GM18502 (cell line): ENCODE measurements around the gene CYSLTR1.
"Not testable (repeated sequence)": the region's sequence is repeated elsewhere in the genome, so short reads cannot be mapped to it uniquely, and the experiment has no call there.

ENCODE experiments used
- ATAC-seq: cut with Tn5 transposase; IDR thresholded peaks from one replicate; pipeline ENCODE4 v1.9.1; 2021; ENCODE audit warnings: mild to moderate bottlenecking; ENCODE audit not compliant: unreplicated experiment, poor library complexity

The CYSLTR1 gene, protein sequence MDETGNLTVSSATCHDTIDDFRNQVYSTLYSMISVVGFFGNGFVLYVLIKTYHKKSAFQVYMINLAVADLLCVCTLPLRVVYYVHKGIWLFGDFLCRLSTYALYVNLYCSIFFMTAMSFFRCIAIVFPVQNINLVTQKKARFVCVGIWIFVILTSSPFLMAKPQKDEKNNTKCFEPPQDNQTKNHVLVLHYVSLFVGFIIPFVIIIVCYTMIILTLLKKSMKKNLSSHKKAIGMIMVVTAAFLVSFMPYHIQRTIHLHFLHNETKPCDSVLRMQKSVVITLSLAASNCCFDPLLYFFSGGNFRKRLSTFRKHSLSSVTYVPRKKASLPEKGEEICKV

DNA sequence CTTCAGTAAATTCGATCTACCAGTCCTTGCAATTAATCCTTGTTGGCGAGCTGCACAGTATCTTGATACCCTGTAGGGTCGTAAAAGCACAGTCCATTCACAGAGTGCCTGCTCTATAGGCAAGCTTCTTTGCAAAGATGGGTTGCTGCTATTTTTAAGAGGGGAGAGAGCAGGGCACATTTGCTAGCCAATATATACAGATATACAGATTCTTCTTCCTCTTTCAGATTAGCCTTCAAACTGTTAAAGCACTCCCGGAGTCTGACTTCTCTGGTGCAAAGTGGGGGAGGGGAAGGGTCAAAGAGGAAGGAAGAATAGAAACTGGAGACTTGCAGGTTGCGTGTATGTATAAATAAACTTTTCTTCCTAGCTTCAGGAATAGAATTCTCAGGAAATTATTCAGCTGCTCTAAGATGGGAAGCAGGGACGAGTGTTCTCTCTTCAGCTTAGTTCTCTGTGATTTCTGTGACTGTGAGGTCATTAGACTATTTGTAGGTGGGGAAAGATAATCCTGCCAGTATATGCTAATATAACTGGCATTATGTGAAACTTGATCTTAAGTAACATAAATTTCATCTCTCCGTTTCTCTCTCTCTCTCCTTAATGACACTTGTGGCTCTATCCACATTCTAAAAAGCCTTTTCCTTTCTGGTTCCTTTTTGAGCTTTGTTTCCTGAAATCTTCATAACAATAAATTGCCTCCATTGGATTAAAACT lies at the start of gene CYSLTR1:
TSS of gene CYSLTR1 (minus strand) at position 242 of the 717 bp plus-strand sequence. CDS start 53,865 bp downstream, outside the sequence.
- ATAC-seq: peak; percentile 52

DNA sequence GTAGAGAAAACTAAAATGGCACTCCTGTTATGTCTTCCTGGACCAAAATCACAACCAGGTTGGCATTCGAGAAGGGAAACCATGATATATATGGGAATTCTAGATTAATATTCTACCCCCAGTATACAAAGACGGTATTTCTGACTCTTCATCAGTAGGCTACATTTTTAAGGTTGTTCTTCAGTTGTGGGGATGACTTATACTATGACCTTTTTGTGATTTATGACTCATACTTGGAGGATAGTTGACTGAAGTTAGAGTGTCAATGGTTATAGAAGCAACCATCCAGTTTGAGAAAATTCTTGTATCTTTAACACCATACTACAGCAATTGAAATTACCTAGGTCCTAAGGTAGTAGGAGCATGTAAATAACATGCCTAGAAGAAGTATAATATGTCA lies 49.8 kb upstream of the CYSLTR1 start:
- no peak for ATAC-seq

DNA sequence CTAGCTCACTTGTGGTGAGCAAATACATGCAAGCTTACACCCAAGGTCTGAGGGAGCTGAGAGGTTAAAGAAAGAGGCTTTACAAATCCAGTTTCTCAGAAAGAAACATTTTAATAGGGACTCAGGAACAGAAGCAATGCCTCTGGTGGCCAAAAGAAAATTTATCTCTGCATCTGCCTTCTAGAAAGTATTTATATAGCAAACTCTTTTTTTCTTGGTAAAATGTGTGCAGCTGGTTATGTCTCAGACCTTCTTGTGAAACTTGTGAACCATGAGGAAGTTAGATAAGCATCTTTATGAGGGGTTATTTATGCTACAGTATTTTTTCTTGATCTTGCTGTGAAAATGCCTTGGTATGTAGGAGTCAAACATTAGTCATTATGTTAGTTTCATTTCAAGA lies 48.5 kb upstream of the CYSLTR1 start:
- peak; percentile 87 for ATAC-seq

DNA sequence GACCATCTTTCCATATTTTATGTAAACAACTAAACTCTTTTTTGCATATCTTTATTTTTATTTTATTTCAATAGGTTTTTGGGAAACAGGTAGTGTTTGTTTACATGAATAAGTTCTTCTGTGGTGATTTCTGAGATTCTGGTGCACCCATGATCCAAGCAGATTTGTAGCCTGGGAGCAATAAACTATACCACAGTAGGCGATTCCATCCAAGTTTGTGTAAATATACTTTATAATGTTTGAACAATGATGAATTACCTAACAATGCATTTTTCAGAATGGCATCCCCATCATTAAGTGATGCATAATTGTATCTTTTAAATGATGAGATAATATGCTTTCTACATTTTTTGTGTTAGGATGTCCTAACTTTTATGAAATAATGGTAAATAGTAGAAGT lies 39.2 kb upstream of the CYSLTR1 start:
- ATAC-seq: no peak

DNA sequence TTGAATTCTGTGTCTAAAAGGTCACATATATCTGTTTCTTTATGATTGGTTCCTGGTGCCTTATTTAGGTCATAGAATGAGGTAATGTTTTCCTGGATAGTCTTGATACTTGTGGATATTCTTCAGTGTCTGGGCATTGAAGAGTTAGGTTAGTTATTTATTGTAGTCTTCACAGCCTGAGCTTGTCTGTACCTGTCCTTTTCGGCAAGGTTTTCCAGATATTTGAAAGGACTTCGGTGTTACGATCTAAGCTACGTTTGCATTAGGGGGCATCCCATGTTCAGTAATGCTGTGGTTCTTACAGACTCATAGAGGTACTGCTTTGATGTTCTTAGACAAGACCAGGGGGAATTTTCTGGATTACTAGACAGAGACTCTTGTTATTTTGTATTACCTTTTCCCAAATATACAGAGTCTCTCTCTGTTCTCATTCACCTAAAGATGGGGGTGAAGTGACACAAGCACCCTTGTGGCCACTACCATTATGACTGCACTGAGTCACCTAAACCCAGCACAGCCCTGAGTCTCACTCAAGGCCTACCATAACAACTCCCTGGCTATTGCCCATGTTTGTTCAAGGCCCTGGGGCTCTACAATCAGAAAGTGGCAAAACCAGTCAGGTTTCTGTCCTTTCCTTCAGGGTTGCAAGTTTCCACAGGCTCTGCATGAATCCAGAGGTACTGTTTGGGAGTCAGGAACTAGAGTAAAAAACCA lies 30.1 kb upstream of the CYSLTR1 start:
- no peak for ATAC-seq

DNA sequence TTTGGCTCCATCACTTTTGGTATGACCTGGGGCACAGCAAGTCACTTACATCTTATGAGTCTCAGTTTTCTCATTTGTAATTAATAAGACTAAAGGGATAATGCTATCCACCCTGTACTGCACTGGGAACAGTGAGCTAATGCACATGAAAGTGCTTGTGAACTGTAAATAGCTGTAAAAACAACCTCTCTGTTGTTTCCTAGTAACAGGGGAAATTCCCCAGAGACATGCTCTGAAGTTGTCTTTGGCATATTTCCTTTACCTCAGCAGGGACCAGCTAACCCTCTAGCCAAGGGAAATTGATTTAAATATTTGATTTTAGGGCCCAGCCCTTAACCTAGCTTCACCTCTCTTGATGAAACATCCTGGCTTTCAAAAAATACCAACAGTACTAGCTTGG lies 6.1 kb upstream of the CYSLTR1 start:
- ATAC-seq: peak; percentile 63

DNA sequence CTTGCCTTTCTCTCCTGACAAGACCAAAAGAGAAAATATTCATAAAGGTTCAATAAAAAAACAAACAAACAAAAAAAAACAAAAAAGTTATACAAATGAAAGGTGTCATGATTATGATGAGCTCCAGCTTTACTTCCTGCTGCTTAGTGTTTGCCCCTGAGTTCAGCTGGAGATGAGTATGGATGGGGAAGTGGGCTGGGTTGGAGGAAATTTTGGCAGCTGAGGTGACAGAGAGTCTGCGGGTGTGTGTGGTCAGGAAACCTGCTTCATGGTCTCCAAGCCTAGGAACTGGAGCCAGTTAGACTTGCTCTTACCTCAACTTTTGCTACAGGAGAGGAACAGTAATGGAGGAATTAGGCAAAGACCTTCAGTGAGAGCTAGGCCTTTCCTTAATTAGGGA lies 4.3 kb upstream of the CYSLTR1 start:
- no peak for ATAC-seq

DNA sequence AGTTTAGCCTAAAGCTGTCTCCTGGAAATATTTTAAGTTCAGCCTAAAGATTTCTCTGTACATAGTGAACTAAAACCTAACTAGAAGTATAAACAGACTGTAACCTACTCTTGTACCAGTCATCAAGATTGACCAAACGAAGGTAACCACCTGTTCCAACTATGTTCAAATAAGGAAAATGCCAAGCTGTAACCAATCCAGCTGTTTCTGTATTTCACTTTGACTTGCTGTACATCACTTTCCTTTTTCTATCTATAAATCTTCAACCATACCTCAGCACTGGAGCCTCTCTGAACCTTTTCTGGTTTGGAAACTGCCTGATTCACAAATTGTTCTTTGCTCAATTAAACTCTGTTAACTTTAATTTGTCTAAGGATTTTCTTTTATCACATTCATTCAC lies 3.1 kb upstream of the CYSLTR1 start:
- peak; percentile 37 for ATAC-seq

DNA sequence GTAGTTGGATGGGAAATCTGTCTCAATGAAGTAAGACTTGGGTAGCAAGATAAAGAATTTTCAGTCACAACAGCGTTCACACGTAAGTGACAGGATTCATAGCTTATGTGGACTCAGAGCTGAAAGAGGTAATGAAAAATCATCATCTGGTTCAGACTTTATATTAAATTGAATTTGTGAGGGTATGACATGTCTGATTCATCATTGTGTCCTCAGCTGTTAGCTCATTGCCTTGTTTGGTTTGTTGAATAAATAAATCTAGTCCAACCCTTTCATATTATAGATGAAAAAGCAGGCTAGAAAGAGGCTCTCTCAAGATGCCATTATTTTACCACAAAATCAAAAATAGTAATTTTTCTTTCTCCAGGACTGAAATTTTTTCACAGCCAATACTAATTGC lies 2.7 kb upstream of the CYSLTR1 start:
- ATAC-seq: no peak

DNA sequence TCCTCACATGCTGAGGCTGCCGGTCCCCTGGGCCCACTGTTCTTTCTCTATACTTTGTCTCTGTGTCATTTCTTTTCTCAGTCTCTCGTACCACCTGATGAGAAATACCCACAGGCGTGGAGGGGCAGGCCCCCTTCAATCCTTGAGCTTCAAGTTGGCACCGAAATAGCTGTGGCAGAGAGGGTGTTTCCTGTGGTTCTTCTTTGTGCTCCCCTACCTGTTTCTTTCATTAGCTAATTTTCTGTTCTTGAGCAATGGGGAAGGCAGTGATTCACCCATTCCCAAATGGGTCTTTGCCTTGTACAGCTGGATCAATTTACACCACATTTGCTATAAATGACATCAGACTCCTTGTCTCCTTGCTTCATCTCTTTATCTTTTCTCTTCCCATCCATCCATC lies 2.1 kb upstream of the CYSLTR1 start:
- ATAC-seq: no peak

DNA sequence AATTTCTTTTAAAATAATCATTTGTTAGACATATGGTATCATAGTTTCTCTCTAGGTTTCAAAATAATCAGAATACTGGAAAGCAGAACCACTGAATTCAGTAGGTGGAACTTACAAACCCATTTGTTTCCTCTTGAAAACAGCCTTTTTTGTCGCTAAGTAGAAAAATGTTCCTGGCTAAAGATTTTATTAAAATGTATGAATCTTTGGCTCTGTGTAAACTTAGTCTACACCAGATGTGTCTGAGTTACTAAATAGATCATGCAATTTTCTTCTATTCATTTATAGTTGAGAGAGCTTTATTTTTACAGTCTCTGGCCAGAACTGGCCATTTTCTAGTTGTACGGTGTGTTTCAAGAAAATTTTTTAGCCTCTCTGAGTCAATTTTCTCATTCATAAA lies 1.0 kb downstream of the CYSLTR1 start:
- no peak for ATAC-seq

DNA sequence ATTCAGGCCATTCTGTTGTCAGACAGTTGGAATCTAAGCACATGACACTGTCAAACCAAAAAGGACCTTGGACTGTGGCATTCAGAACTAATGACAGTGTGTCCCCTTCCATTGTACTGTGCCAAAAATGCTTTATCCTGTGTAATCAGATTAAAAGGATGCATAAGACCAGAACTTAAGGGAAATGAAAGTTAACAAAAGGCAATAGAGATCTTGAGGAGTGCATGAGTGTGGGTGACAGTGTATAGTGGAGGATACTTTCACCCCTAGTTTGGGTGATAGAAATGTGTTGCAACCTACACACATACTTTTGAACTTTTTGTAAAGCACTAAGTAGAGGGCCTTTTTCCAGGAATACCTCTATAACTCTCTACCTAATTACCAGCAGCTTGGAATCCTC lies 4.5 kb downstream of the CYSLTR1 start:
- ATAC-seq: no peak

DNA sequence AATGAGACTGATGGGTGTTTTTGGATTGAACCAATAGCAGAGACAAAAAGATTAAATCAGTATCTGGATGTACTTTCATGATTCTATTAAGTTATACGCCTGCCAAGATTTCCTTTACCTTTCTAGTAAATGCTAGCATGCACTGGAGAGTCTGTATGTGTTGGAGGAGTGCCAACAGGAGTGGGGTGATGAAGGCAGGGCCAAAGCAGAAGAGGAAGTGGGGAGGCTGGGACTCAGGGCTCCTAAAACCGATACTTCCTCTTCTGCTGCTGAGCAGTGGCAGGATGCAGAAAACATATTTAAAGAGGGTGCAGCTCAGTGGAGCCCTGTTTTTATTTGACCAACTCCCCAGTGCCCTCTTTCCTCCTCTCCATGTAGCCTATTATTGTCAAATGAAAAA lies 5.6 kb downstream of the CYSLTR1 start:
- peak; percentile 94 for ATAC-seq

DNA sequence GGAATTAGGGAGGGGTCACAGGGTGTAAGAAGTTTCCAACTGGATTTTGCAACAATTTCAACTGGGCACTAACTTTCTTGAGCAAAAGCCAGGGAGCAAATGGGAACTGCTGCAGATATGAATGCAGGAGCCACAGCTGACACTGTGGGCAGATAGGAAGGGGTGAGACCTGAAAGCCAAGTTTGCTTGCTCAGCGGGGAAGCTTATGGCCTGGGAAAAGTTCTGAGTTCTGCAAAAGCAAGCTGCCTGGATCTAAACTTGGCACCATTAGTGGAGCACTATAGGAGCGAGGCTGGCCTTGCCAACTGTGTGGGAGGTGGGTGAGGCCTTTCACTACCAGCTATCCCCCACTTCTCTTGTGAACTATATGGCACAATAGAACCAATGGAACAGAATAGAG lies 11.1 kb downstream of the CYSLTR1 start:
- ATAC-seq: no peak

DNA sequence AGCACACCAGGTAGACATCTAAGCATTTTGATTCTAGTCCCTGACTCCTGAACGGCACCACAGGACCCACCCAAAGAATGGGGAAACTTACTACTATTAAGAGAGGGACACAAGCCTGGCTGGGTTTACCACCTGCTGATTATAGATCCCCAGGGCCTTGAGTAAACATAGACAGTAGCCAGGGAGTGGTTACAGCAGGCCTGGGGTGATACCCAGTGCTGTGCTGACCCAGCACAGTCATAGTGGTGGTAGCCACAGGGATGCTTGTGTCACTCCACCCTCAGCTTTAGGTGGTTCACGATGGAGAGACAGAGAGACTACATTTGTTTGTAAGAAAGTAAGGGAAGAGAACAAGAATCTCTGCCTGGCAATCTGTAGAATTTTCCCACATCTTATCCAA lies 11.7 kb downstream of the CYSLTR1 start:
- ATAC-seq: no peak

DNA sequence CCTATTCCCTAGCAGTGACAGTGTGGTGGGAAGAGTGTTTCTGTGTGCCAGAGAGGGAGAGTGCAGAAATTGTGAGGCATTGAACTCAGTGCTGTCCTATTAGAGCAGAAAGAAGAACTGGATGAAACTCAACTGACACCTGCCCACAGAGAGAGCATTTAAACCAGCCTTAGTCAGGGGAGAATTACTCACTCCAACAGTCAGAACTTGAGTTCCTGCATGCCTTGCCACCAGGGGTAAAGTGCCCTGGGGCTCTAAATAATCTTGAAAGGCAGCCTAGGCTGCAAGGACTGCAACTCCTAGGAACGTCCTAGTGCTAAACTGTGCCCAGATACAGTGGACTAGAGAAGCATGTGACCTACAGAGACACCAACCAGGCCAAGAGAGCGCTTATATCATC lies 12.8 kb downstream of the CYSLTR1 start:
- ATAC-seq: peak; percentile 78

DNA sequence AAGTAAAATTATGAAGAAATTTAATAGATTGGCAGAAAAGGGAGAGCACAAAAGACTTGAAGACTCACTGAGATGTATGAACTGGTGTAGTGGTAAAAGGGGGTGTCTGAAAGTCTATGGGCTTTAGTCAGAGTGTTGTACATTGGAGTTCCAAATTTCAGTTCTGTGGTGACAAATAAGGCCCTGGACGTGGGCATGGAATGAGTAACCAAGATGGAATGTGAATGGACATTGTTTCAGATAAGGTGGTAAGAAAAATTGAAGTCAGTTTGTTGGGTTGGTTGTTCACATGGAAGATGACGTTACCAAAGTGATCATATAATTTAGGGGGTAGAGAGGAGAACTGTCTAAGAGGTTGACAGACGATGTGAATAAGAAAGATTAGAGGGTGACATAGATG lies 13.9 kb downstream of the CYSLTR1 start:
- ATAC-seq: no peak

DNA sequence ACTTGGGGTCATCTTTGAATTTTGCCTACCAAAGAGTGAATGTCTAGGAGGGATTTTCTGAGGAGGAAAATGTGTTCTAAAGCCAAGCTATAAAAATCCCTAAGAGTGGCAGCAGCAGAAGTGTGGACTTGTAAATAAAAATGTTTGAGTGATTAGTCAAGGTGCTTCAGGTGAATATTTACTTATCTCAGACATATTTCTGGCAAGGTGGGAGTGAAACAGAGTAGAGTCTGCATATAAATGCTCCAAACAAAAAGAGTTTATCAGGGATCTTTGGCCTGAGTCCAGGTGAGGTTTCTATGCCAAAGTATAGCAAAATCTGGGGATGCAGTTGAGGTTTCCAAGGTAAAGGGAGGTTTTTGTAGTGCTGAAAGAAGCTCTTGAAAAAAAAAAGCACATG lies 19.7 kb downstream of the CYSLTR1 start:
- ATAC-seq: no peak

DNA sequence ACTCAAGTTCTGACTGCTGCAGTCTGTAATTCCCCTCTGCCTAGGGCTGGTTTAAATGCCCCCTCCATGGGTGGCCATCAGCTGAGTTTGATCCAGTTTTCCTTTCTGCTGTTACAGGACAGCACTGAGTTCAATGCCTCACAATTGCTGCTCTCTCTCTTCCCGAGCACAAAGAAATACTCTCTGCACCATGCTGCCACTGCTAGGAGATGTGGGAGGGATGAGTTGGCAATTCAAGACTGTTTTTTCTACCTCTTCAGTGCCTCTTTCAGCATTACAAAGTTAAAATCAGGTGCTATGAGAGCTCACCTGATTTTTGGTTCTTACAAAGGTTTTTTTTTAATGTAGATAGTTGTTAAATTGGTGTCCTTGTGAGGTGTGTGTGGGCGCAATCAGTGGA lies 24.3 kb downstream of the CYSLTR1 start:
- ATAC-seq: no peak

DNA sequence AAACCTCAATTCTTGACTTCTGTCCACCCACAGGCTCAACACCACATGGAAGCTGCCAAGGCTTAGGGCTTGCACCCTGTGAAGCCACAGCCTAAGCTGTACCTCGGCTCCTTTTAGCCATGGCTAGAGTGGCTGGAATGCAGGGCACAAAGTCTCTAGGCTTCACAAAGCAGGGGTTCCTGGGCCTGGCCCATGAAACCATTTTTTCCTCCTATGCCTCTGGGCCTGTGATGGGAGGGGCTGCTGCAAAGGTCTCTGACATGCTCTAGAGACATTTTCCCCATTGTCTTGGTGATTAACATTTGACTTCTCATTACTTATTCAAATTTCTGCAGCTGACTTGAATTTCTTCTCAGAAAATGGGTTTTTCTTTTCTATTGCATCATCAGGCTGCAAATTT lies 26.5 kb downstream of the CYSLTR1 start:
- not testable (repeated sequence) for ATAC-seq

DNA sequence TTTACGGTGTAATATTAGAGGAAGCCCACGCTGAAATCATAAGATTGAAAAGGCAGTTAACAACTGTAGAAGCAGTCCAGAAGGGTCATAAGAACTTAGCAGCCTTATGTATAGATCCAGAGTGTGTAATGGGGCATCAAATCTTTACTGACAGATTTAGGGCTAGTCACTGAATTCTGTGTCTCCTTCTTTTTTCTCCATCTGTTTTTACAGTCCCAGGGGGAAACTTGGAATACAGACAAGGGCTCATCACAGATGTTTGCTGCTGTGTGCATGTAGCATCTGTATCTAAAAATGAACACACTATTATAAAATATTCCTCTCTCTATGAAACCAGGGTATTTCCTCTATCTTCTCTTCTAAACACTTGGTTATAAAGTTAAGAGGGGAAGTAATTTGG lies 43.9 kb downstream of the CYSLTR1 start:
- ATAC-seq: no peak
